ENCODE results near the gene NUMB.

GRCh38 chr14:73468828-73469375 lies 10.6 kb upstream of the NUMB start:
- TF ChIP-seq GATA3 (IDR thresholded peaks at IDR 0.05; ENCODE audit: low read depth, low read length) = no peak
- TF ChIP-seq GATA2 (IDR thresholded peaks at IDR 0.05; ENCODE audit: low read depth, low read length) = no peak
